SU-DHL-6 (cell line): Measurements from ENCODE around the gene THEMIS.

Source experiments
- EZH2phosphoT487 ChIP-seq: fragments of 200-600 bp; sonication (generic), shearing (Covaris generic); conservative IDR thresholded peaks from 2 replicates; pipeline ENCODE4 v1.6.1; 2018; ENCODE audit warnings: mild to moderate bottlenecking, antibody characterized with exemption, low read length, moderate library complexity, mixed read lengths
- TF ChIP-seq, protein P1 (sequence below): fragments of 200-600 bp; sonication (generic); IDR thresholded peaks from one replicate; pipeline ENCODE4 v1.5.1; 2017; ENCODE audit warnings: antibody characterized with exemption, mild to moderate bottlenecking, low read length, moderate library complexity; ENCODE audit not compliant: insufficient read depth, poor library complexity, severe bottlenecking

DNA sequence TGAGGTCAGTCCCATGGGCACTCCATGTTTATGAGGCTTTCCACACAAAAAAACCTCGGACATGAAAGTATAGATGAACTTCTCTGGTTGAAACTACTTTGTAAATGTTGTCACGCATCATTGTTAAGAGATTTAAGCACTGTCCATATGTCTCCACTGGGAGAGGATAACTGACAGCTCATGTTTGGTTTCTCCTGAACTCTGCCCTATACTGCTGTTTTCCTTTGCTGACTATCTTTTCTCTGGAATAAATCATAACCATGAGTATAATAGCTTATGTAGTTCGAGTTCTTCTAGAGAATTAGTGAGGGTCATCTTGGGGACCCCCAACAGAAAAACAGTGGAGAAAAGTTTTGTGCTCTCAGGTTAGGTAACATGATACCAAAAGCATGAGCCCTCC is 14.3 kb downstream of the THEMIS start:
- TF ChIP-seq, protein P1, sequence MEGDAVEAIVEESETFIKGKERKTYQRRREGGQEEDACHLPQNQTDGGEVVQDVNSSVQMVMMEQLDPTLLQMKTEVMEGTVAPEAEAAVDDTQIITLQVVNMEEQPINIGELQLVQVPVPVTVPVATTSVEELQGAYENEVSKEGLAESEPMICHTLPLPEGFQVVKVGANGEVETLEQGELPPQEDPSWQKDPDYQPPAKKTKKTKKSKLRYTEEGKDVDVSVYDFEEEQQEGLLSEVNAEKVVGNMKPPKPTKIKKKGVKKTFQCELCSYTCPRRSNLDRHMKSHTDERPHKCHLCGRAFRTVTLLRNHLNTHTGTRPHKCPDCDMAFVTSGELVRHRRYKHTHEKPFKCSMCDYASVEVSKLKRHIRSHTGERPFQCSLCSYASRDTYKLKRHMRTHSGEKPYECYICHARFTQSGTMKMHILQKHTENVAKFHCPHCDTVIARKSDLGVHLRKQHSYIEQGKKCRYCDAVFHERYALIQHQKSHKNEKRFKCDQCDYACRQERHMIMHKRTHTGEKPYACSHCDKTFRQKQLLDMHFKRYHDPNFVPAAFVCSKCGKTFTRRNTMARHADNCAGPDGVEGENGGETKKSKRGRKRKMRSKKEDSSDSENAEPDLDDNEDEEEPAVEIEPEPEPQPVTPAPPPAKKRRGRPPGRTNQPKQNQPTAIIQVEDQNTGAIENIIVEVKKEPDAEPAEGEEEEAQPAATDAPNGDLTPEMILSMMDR, result no peak
- TF ChIP-seq EZH2phosphoT487, result no peak
